Activated effector memory CD4-positive, alpha-beta T cell treated with Interleukin-2 at 50 U/mL for 16 hours (primary cell): ENCODE data around the gene SPOCK1.

Experiments used
- DNase-seq: peaks from one replicate; pipeline ENCODE4 v3.0.0-alpha.2; 2020

Gene SPOCK1

GRCh38 chr5:137357436-137357835 lies 141.7 kb downstream of the SPOCK1 start:
- DNase-seq: no peak

DNA sequence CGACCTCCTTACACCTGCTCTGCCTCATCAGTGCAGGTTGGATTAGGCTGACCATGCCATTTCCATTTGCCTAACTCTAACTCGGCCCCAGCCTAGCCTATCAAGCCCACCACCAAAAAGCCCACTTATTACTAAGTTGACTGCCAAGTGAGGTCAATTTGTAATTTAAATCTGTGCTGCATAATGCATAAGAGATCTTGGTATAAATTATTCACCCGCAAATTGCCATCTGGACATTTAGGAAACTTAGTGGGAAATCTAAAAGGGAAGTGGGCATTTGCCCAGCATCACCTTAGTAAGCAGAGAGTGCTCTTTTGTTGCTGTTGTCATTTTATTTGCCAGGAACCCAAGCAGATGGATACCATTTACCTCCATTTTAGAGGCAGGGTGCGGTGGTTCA lies 143.0 kb downstream of the SPOCK1 start:
- DNase-seq: no peak

GRCh38 chr5:137355708-137356107 lies 143.4 kb downstream of the SPOCK1 start:
- DNase-seq: no peak

GRCh38 chr5:137352095-137352494 lies 147.0 kb downstream of the SPOCK1 start:
- DNase-seq: no peak

GRCh38 chr5:137350791-137351190 lies 148.3 kb downstream of the SPOCK1 start:
- no peak for DNase-seq

DNA sequence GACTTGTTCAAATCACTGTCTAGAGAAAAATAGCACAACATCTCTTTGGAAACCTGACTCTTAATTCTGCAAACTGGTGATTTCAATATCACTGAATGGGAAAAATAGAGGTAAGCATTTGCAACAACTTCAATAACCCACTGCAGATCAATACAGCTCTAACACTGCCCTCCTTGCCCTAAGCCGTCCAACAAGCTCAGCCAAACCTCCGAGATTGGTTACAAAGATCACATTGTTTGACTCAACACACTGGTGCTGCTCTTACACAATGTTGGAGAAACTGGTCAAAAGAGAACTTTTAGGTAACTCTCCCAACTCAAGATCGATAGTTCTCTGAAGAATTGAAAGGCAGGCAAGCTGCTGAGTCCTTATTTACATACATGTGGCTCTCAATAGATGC lies 150.4 kb downstream of the SPOCK1 start:
- no peak for DNase-seq

DNA sequence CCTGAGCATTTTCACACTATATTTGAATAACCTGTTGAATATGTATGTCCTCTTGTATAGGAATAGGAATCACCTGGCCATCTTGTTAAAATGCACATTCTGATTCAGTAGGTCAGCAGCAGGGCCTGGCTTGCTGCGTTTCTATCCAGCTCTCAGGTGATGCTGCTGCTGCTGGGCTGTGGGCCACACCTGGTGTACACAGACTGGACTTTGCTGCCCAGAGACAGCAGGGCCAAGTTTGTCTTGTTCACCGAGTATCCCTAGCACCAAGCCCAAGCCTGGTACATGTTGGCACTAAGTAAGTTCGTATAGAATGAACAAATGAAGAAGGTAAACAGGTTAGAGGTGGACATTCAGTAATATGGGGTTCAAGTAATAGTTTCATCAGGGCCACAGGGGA lies 151.3 kb downstream of the SPOCK1 start:
- no peak for DNase-seq

GRCh38 chr5:137346281-137346680 lies 152.8 kb downstream of the SPOCK1 start:
- DNase-seq: no peak

GRCh38 chr5:137345396-137345795 lies 153.7 kb downstream of the SPOCK1 start:
- no peak for DNase-seq

DNA sequence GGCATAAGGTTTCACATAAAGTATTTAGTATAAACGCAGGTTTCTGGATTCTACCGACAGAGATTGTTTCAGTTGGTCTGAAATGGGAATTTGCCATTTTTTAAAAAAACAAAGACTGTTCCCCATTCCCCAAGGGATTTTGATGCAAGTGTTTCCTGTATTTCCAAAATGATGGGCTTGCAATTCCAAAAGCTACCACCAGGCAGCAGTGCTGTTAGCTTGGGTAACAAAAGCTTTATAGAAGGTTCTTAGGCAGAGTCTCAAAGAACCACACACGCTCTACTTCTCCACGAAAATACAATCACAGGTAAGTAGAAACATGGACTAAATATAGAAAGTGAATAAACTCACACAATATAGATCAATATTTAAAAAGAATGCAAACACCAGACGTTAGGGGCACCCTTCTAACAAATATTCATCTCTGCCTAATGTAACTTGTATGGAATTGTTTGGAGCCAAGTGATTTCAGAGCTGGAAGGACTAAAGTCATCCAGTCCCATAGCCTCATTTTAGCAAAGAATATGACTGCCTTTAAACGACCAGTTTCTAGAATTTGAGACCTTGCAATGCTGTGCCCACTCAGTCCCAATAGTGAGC lies 154.3 kb downstream of the SPOCK1 start:
- no peak for DNase-seq

DNA sequence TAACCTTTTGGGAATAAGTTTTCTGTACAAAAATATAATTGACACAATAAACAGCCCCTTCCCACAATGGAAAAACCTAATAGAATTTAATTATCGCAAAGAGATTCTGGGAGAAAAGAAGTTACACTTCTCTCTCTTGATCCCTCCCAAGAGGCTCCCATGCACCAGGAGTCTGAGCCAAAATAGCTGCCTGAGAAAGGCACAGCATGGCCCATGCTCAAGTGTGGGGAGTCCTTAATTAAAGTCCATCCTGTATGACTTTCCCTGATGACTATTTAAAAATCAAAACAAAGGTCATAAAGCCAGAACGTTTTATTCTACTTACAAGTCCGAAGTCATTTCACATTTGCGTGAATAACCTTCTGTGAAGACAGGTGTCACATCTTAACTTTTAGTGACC lies 155.1 kb downstream of the SPOCK1 start:
- DNase-seq: no peak

DNA sequence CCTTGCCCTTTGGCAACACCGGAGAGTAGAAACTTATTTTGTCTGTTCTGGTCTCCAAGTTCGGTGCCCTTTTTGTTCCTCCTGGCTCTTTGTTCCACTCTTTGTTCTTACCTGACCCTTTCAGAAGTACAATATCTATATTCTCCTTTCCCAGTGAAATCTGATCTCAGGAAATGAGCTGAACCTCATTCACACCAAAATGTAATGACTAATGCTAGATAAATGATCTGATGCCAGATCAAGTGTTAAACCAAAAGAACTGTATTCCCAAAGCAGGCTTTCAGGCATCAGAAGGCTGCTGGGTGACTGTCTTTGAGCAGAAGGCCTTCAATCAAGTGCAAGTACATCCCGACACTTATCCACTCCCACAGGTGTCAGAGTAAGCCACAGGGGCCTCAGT lies 156.4 kb downstream of the SPOCK1 start:
- no peak for DNase-seq

DNA sequence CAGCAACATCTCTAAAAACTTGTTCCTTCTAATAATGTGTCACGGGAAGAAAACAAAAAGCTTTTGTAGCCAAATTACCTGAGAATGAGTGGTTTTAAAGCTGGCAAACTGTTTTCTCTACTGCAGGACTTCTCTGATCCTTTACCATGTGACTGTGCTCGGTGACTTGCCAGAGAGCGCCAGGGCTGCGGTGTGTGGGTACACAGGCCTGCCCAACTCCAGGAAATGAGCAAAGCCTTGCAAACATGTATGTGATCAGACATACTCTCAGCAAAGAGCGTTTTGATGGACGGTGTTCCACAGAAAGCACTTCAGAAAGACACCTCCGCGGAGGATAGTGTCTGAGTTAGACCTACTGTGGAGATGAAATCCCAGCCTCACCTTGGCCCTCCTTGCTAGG lies 157.3 kb downstream of the SPOCK1 start:
- no peak for DNase-seq

DNA sequence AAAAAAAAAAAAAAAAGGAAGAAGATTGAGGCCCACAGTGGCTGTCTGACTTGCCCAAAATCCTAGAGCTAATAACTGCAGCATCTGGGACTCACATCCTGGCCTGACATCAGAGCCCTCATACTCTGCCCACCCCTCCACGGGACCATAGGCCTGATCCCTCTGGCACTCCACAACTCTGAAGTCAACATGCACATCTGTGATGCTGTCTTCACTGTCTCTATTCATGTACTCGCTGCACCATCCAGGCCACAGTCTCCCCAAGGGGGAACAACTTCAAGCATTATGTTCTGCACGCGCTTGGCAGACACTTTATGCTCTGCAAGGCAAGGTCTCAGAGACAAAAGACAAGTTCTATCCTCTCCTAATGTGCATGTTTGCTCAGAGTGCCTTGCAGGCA lies 158.2 kb downstream of the SPOCK1 start:
- no peak for DNase-seq

- no peak for DNase-seq
Measured at GRCh38 chr5:137336565-137337120, 162.5 kb downstream of the SPOCK1 start.

- no peak for DNase-seq
Measured at GRCh38 chr5:137336161-137336560, 163.0 kb downstream of the SPOCK1 start.

GRCh38 chr5:137335493-137335892 lies 163.6 kb downstream of the SPOCK1 start:
- no peak for DNase-seq

- DNase-seq: no peak
Measured at GRCh38 chr5:137333928-137334327, 165.2 kb downstream of the SPOCK1 start.

DNA sequence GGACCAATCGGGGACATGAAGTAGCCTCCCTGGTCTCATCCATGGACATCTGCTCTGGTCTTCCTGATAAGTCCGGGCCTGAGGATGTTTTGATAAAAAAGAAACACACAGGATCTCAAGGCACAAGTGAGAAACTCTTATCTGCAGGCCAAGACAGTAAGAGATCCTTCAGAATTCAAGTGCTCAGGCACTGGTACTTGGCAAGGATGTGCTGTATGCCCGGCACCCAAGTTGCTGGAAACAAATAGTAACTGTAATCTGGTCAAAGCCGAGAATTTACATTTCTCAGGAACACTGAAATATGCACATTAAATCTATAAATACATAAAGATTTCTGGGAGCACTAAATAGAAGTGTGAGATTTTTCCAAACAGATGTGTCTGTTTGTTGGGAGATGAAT lies 165.7 kb downstream of the SPOCK1 start:
- DNase-seq: no peak

GRCh38 chr5:137332296-137332695 lies 166.8 kb downstream of the SPOCK1 start:
- no peak for DNase-seq

DNA sequence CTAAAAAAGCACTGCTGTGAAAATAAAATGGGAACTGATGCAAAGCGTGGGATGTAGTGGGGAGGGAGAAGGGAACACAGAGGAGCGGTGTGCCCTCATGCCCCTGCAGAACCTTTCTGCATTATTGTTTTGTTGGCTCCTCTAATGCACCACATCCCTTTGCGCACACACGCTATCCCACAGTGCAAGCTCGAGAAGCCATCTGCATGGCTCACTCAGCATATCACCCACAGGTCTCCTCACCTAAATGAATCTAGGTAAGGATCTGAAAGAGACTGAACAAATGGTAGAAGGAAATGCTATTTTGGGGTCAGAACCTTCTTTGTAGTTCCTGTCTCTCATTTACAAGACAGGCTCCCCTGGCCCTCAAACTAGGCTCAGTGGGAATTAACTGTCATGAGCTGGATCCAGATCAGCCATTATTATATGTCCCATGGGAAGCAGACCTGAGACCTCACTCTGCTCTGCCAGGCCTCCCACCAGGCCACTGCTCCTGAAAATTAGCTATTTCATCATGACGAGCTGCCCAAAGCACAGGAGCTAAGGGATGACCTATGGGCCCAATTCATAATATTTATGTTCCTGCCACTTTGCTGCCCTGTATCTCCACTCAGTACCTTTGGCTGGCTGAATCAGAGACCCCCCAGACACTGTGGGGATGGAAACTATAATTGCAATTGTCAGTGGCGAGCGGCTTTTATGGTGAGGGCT lies 169.4 kb downstream of the SPOCK1 start:
- DNase-seq: no peak

DNA sequence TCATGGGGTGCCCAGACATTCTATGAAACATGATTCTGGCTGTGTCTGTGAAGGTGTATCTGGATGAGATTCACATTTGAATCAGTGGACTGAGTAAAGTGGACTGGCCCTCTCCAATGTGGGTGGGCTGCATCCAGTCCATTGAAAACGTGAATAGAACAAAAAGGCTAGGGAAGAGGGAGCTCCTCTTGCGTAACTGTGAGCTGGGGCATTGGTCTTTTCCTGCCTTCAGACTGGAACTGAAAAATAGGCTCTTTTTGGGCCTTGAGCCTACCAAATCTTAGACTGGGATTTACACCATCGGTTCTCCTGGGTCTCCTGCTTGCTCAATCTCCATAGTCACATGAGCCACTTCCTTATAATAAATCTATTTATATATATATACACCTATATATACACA lies 170.1 kb downstream of the SPOCK1 start:
- no peak for DNase-seq

GRCh38 chr5:137328463-137328862 lies 170.7 kb downstream of the SPOCK1 start:
- no peak for DNase-seq

DNA sequence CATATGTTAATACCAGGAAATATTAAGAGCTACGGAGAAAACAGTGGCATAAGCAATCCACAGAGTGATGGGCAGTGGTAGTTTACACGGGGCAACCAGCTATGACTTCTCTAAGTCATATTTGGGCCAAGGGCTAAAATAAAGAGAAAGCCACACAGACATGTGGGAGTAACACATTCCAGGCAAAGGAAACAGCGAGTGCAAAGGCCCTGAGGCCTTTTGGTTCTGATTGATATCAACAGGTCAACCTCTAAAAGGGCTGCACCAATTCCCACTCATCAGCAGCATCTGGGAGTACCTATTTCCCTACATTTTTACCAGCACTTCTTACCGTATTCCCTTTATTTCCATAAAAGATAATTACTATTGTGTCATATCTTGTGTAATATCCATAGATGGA lies 173.4 kb downstream of the SPOCK1 start:
- no peak for DNase-seq
